OCI-LY7 (cell line): Measurements from ENCODE around the gene WWOX. TPM values are rescaled to one million over a fixed set of nuclear protein-coding genes. Genes with fewer than 3 reads are reported as not detected.

ENCODE experiments used
- BruUV-seq: library from RNA; stranded (reverse); fragments of 400-500 nt; replicated peaks from 2 replicates; lab custom pipeline; 2021; lab: Mats Ljungman, UMichigan
- CTCF ChIA-PET: fragments of 300-600 bp; sonication (Branson Sonifier 250); formaldehyde crosslinking; loops from one replicate; lab custom pipeline; 2022; ENCODE audit warnings: antibody characterized with exemption; ENCODE audit not compliant: unreplicated experiment; lab: Charles Lee
- POLR2A ChIA-PET: fragments of 300-600 bp; sonication (Branson Sonifier 250); formaldehyde crosslinking; loops from one replicate; lab custom pipeline; 2022; ENCODE audit warnings: antibody characterized with exemption; lab: Charles Lee
- DNase-seq: peaks from one replicate; pipeline ENCODE4 v3.0.0-alpha.2; 2015; ENCODE audit warnings: low spot score
- H2AFZ ChIP-seq: fragments of 200-600 bp; sonication (generic), shearing (Covaris generic); 2 replicates; pipeline ENCODE4 v1.6.1; 2014; ENCODE audit warnings: mild to moderate bottlenecking, antibody characterized with exemption, low read length, moderate library complexity
- H3K27ac ChIP-seq: fragments of 200-600 bp; sonication (generic); 2 replicates; pipeline ENCODE4 v1.5.1; 2014; ENCODE audit warnings: mixed run types, low read depth, mild to moderate bottlenecking, moderate library complexity, low read length, inconsistent platforms; ENCODE audit not compliant: poor library complexity, severe bottlenecking
- H3K36me3 ChIP-seq: fragments of 200-600 bp; sonication (generic); 2 replicates; pipeline ENCODE4 v1.6.1; 2014; ENCODE audit warnings: mild to moderate bottlenecking, antibody characterized with exemption, low read length, moderate library complexity, mixed read lengths; ENCODE audit not compliant: insufficient read depth
- H3K4me1 ChIP-seq: fragments of 200-600 bp; sonication (generic); 2 replicates; pipeline ENCODE4 v1.5.1; 2014; ENCODE audit warnings: mild to moderate bottlenecking, low read length; ENCODE audit not compliant: insufficient read depth, poor library complexity, severe bottlenecking
- H3K4me2 ChIP-seq: fragments of 200-600 bp; sonication (generic); 2 replicates; pipeline ENCODE4 v1.6.1; 2014; ENCODE audit warnings: mild to moderate bottlenecking, low read length
- H3K4me3 ChIP-seq: fragments of 200-600 bp; sonication (generic); 2 replicates; pipeline ENCODE4 v1.5.1; 2014; ENCODE audit warnings: mild to moderate bottlenecking, low read depth, low read length; ENCODE audit not compliant: poor library complexity, severe bottlenecking
- H3K79me2 ChIP-seq: fragments of 200-600 bp; sonication (generic); 2 replicates; pipeline ENCODE4 v1.6.1; 2016; ENCODE audit warnings: low read depth, mild to moderate bottlenecking, low read length, moderate library complexity, mixed read lengths; ENCODE audit not compliant: insufficient read depth
- H3K9me2 ChIP-seq: fragments of 200-600 bp; sonication (generic); 2 replicates; pipeline ENCODE4 v1.6.1; 2016; ENCODE audit warnings: mild to moderate bottlenecking, low read length, mixed read lengths; ENCODE audit not compliant: insufficient read depth
- H3K9me3 ChIP-seq: fragments of 200-600 bp; sonication (generic); 2 replicates; pipeline ENCODE4 v1.6.1; 2014; ENCODE audit warnings: mild to moderate bottlenecking, mixed run types, low read length, mixed read lengths
- H4K20me1 ChIP-seq: fragments of 200-600 bp; sonication (generic); 2 replicates; pipeline ENCODE4 v1.6.1; 2014; ENCODE audit warnings: mild to moderate bottlenecking, antibody characterized with exemption, low read length, moderate library complexity, mixed read lengths; ENCODE audit not compliant: insufficient read depth
- CTCF ChIP-seq: fragments of 200-600 bp; sonication (generic); conservative IDR thresholded peaks from 2 replicates; pipeline ENCODE4 v1.5.1; 2014; ENCODE audit warnings: mild to moderate bottlenecking, antibody characterized with exemption, low read length, moderate library complexity, mixed read lengths
- EZH2phosphoT487 ChIP-seq: fragments of 200-600 bp; sonication (generic); IDR thresholded peaks from 2 replicates; pipeline ENCODE4 v1.6.1; 2018; ENCODE audit warnings: low read depth, borderline replicate concordance, mild to moderate bottlenecking, mixed run types, antibody characterized with exemption, low read length, moderate library complexity, mixed read lengths
- intact Hi-C: fragments of 100-400 bp; cut with micrococcal nuclease; formaldehyde crosslinking; loops from one replicate; pipeline ENCODE4 v1.10.0; 2022; ENCODE audit not compliant: unreplicated experiment
- total RNA-seq, 2 experiments: library from RNA; depleted of rRNA in 1 of 2; stranded (reverse); fragments of >200 nt in 1 of 2; shearing (Covaris generic) in 1 of 2; gene quantifications; 2 replicates each; pipeline ENCODE4 v1.2.3, GENCODE V29; 2014 to 2022

The WWOX gene
- total RNA-seq, 2 experiments from 2014 or later = 40.2 to 47.6 TPM

- BruUV-seq = no TSS peak
- Histone ChIP-seq H3K9me3 (no peaks in the 10 kb centered on the region), H4K20me1 (no peaks in the 10 kb centered on the region), H3K27ac (no peak overlapping the region), H3K79me2 (no peaks in the 10 kb centered on the region), H3K4me3 (no peak overlapping the region), H3K36me3 (no peaks in the 10 kb centered on the region), H3K4me2 (no peak overlapping the region), H3K9me2 (no peaks in the 10 kb centered on the region), H3K4me1 (peaks cover 32% of the 10 kb centered on the region), H2AFZ (no peak overlapping the region)
- TF ChIP-seq CTCF = no peak
- no peak for TF ChIP-seq EZH2phosphoT487
- POLR2A ChIA-PET = no interaction called here
- CTCF ChIA-PET = no interaction called here
- intact Hi-C loops = no loop called here
- DNase-seq = no peak
Observed at GRCh38 chr16:78746718-78747117, 647.3 kb downstream of the WWOX start.

- H3K9me2 ChIP-seq = no peaks in the 10 kb centered on the region
- TF ChIP-seq EZH2phosphoT487 (no peak), CTCF (no peak)
- POLR2A ChIA-PET = no interaction called here
- intact Hi-C loops = no loop called here
- no peak overlapping the region for H3K4me3 ChIP-seq
- no peaks in the 10 kb centered on the region for H3K9me3 ChIP-seq
- peaks cover 25% of the 10 kb centered on the region for H3K4me1 ChIP-seq
- H3K27ac ChIP-seq = no peak overlapping the region
- H2AFZ ChIP-seq = no peak overlapping the region
- no peak for DNase-seq
- no peaks in the 10 kb centered on the region for H3K79me2 ChIP-seq
- no TSS peak for BruUV-seq
- H3K4me2 ChIP-seq = no peak overlapping the region
- CTCF ChIA-PET = no interaction called here
- no peaks in the 10 kb centered on the region for H3K36me3 ChIP-seq
- no peaks in the 10 kb centered on the region for H4K20me1 ChIP-seq
Observed at GRCh38 chr16:78748220-78748929, 648.9 kb downstream of the WWOX start.

GRCh38 chr16:78749745-78750268 is 650.4 kb downstream of the WWOX start:
- no peak for TF ChIP-seq EZH2phosphoT487
- TF ChIP-seq CTCF = no peak
- Histone ChIP-seq H2AFZ (no peak overlapping the region), H3K79me2 (no peaks in the 10 kb centered on the region), H4K20me1 (no peaks in the 10 kb centered on the region), H3K4me3 (peak overlapping the region; percentile 36), H3K9me3 (no peaks in the 10 kb centered on the region), H3K27ac (peak overlapping the region; percentile 76), H3K36me3 (no peaks in the 10 kb centered on the region), H3K4me1 (peaks cover 25% of the 10 kb centered on the region), H3K9me2 (no peaks in the 10 kb centered on the region), H3K4me2 (peak overlapping the region; percentile 75)
- ChIA-PET CTCF (no interaction called here), POLR2A (interaction anchor here (0.6 kb wide), 1 partner anchor 537 kb away, joined by 5 read pairs; no protein-coding TSS in a partner anchor)
- intact Hi-C loops = no loop called here
- DNase-seq = peak; percentile 73
- no TSS peak for BruUV-seq
